CD14-positive monocyte (primary cell): ENCODE measurements around the gene SULT1C2. TPM values are rescaled to one million over a fixed set of nuclear protein-coding genes. Genes with fewer than 3 reads are reported as not detected.

Experiments used
- DNase-seq, 3 donors: peaks; one replicate each; pipeline ENCODE4 v3.0.0-alpha.2; 2011 to 2022
- H2AFZ ChIP-seq: 2 replicates; pipeline ENCODE4 v1.6.0; 2012; ENCODE audit warnings: mild to moderate bottlenecking, low read depth, low read length, inconsistent platforms; ENCODE audit not compliant: insufficient read depth, poor library complexity, severe bottlenecking
- H3K27ac ChIP-seq, 2 donors: 1 replicate in 1 of 2; 2 replicates in 1 of 2; pipeline ENCODE4 v1.5.1; 2012 to 2013; ENCODE audit warnings: low read length in 2 of 2, control low read depth in 1 of 2, inconsistent platforms in 1 of 2, low read depth in 1 of 2, mild to moderate bottlenecking in 1 of 2
- H3K27me3 ChIP-seq, 2 donors: one replicate each; pipeline versions ENCODE4 v1.6.0 to v1.6.1; 2011 to 2013; ENCODE audit warnings: low read length in 2 of 2; ENCODE audit not compliant: control insufficient read depth in 2 of 2, insufficient read depth in 2 of 2
- H3K36me3 ChIP-seq, 2 donors: replicated peaks in 1 of 2; 1 replicate in 1 of 2; 2 replicates in 1 of 2; pipeline versions ENCODE4 v1.5.1 to v1.6.1; 2012 to 2013; ENCODE audit warnings: low read length in 2 of 2, control low read depth in 1 of 2, inconsistent platforms in 1 of 2, mild to moderate bottlenecking in 1 of 2; ENCODE audit not compliant: insufficient read depth in 2 of 2, control insufficient read depth in 1 of 2
- H3K4me1 ChIP-seq, 2 donors: 1 replicate in 1 of 2; 2 replicates in 1 of 2; pipeline versions ENCODE4 v1.5.1 to v1.6.1; 2012 to 2013; ENCODE audit warnings: low read length in 2 of 2, control low read depth in 1 of 2, inconsistent platforms in 1 of 2, mild to moderate bottlenecking in 1 of 2, moderate library complexity in 1 of 2; ENCODE audit not compliant: insufficient read depth in 2 of 2, control insufficient read depth in 1 of 2
- H3K4me2 ChIP-seq: replicated peaks from 2 replicates; pipeline ENCODE3; 2012; ENCODE audit warnings: low read length, moderate library complexity, mild to moderate bottlenecking; ENCODE audit not compliant: poor library complexity, severe bottlenecking; ENCODE audit errors: extremely low read depth
- H3K4me3 ChIP-seq, 3 experiments: fragments of 200-600 bp in 1 of 3; sonication (generic) in 1 of 3; replicated peaks in 1 of 3; 1 replicate in 2 of 3; 2 replicates in 1 of 3; pipeline ENCODE4 v1.5.1; 2011 to 2013; ENCODE audit warnings: low read length in 3 of 3, mild to moderate bottlenecking in 3 of 3, control low read depth in 2 of 3, low read depth in 2 of 3, inconsistent platforms in 1 of 3, moderate library complexity in 1 of 3
- H3K79me2 ChIP-seq: 2 replicates; pipeline ENCODE4 v1.6.0; 2012; ENCODE audit warnings: mild to moderate bottlenecking, control low read depth, inconsistent platforms, low read length, moderate library complexity; ENCODE audit not compliant: insufficient read depth
- H3K9ac ChIP-seq: 2 replicates; pipeline ENCODE4 v1.6.0; 2017; ENCODE audit warnings: low read length, mild to moderate bottlenecking; ENCODE audit not compliant: insufficient read depth, poor library complexity, severe bottlenecking
- H3K9me3 ChIP-seq, 2 donors: replicated peaks in 1 of 2; 1 replicate in 1 of 2; 2 replicates in 1 of 2; pipeline versions ENCODE4 v1.5.1 to v1.6.1; 2012 to 2013; ENCODE audit warnings: low read length in 2 of 2, control low read depth in 1 of 2; ENCODE audit not compliant: control insufficient read depth in 1 of 2, insufficient read depth in 1 of 2
- H4K20me1 ChIP-seq: 2 replicates; pipeline ENCODE4 v1.6.0; 2012; ENCODE audit warnings: mild to moderate bottlenecking, low read length, control low read depth, moderate library complexity; ENCODE audit not compliant: insufficient read depth
- H3K27ac Mint-ChIP-seq, 7 donors: one replicate each; pipeline ENCODE4 v1.8.0; 2020; ENCODE audit warnings: mild to moderate bottlenecking in 7 of 7, mixed read lengths in 7 of 7, moderate library complexity in 6 of 7, inconsistent platforms in 2 of 7
- H3K27me3 Mint-ChIP-seq, 3 donors: one replicate each; pipeline ENCODE4 v1.8.0; 2021 to 2022; ENCODE audit warnings: low read depth in 3 of 3, mild to moderate bottlenecking in 3 of 3, mixed read lengths in 3 of 3, moderate library complexity in 3 of 3, inconsistent platforms in 1 of 3
- H3K36me3 Mint-ChIP-seq, 2 donors: one replicate each; pipeline ENCODE4 v1.8.0; 2020; ENCODE audit warnings: mixed read lengths in 2 of 2, inconsistent platforms in 1 of 2, mild to moderate bottlenecking in 1 of 2
- H3K4me1 Mint-ChIP-seq: one replicate; pipeline ENCODE4 v1.8.0; 2020; ENCODE audit warnings: mild to moderate bottlenecking, mixed read lengths
- H3K4me3 Mint-ChIP-seq, 2 donors: one replicate each; pipeline ENCODE4 v1.8.0; 2020; ENCODE audit warnings: mild to moderate bottlenecking in 2 of 2, mixed read lengths in 2 of 2, moderate library complexity in 1 of 2
- H3K9me3 Mint-ChIP-seq, 7 donors: one replicate each; pipeline ENCODE4 v1.8.0; 2020 to 2022; ENCODE audit warnings: mixed read lengths in 7 of 7, mild to moderate bottlenecking in 6 of 7, moderate library complexity in 6 of 7, inconsistent platforms in 2 of 7
- CTCF ChIP-seq: fragments of 200-600 bp; IDR thresholded peaks from one replicate; pipeline ENCODE4 v1.8.0; 2022; ENCODE audit warnings: antibody characterized with exemption, mild to moderate bottlenecking
- WGBS: methylation state at CpG from one replicate; pipeline ENCODE4 v1.1.5; 2013; ENCODE audit warnings: missing lambda C conversion rate; ENCODE audit not compliant: insufficient coverage; 5-methylcytosine and 5-hydroxymethylcytosine counted together
- intact Hi-C, 2 donors: fragments of 100-400 bp; cut with micrococcal nuclease; formaldehyde crosslinking; loops; one replicate each; pipeline versions ENCODE4 v1.15.0 to v1.15.1; 2023
- polyA plus RNA-seq, 3 donors: library from polyadenylated mRNA; depleted of rRNA in 1 of 3; unstranded in 2 of 3; stranded (reverse) in 1 of 3; fragments of 300-500 nt in 2 of 3; fragments of >200 nt in 1 of 3; fragmentation: Illumina TruSeq in 2 of 3; gene quantifications; 1 replicate in 2 of 3; 2 replicates in 1 of 3; pipeline ENCODE4 v1.2.3, GENCODE V29; 2012 to 2021

The SULT1C2 gene
- polyA plus RNA-seq, 3 donors: not detected

DNA sequence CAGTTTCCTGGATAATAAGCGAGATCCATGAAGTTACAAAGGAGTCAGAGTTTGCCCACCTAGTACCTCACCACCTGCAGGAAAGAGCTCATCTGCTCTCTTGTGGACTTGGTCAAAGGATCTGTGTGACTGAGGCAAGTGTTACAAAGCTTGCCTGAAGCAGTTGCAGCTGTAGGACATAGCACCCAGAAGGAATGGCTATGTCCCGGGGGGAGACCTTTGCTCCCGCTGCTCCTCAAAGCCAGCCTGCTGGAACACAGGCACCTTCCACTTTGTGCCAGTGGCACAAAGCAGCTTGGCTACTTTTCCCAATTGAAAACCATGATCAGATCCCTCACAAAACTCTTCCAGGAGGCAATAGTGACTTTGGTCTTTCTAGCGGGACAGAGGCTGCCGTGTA is 3.1 kb upstream of the SULT1C2 start:
- 100% methylated on average over 2 of the region's 5 CpGs for WGBS
- Histone ChIP-seq H3K9me3 (no peaks in the 10 kb centered on the region), H3K27me3 (no peaks in the 10 kb centered on the region), H3K36me3 (no peaks in the 10 kb centered on the region), H3K9ac (no peak overlapping the region), H3K4me3 (no peak overlapping the region), H3K4me2 (no peak overlapping the region), H4K20me1 (no peaks in the 10 kb centered on the region), H3K79me2 (no peaks in the 10 kb centered on the region), H3K4me1 (no peaks in the 10 kb centered on the region), H3K27ac (no peak overlapping the region), H2AFZ (no peak overlapping the region)
- H3K27ac Mint-ChIP-seq: peak overlapping the region in 1 of 7 donors; percentile 55
- peaks cover 0 to 5% (median 0%) of the 10 kb centered on the region in 7 donors for H3K9me3 Mint-ChIP-seq
- H3K36me3 Mint-ChIP-seq: no peaks in the 10 kb centered on the region
- H3K27me3 Mint-ChIP-seq: peaks cover 0 to 3% (median 0%) of the 10 kb centered on the region in 3 donors
- H3K4me1 Mint-ChIP-seq: peaks cover 7% of the 10 kb centered on the region
- no peak overlapping the region for H3K4me3 Mint-ChIP-seq
- DNase-seq: no peak
- no peak for TF ChIP-seq CTCF
- intact Hi-C loops: no loop called here

DNA sequence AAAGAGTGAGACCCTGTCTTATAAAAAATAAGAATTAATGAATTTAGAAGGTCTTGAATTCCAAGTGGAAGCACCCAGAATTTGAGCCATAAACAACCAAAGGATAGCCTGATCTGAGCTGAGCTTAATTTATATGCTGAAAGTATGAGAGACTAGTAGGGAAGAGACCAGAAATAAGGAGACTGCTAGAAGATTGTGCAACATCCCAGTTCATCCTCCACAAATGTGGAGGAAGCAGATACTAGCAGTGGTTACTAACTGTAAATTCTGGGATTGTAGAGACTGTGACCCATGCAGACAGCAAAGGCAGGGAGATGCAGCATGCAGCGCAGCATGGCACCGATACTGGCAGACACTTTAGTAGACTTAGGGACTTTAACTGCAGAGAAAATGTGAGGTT is 1.5 kb upstream of the SULT1C2 start:
- Histone ChIP-seq H3K27me3 (no peaks in the 10 kb centered on the region), H3K4me1 (no peaks in the 10 kb centered on the region), H4K20me1 (no peaks in the 10 kb centered on the region), H3K9ac (no peak overlapping the region), H3K79me2 (no peaks in the 10 kb centered on the region), H3K9me3 (no peaks in the 10 kb centered on the region), H3K4me3 (no peak overlapping the region), H2AFZ (no peak overlapping the region), H3K36me3 (no peaks in the 10 kb centered on the region), H3K4me2 (no peak overlapping the region), H3K27ac (no peak overlapping the region)
- no peak for TF ChIP-seq CTCF
- Mint-ChIP-seq H3K27me3 (peaks cover 0 to 3% (median 0%) of the 10 kb centered on the region in 3 donors), H3K27ac (no peak overlapping the region), H3K4me1 (peaks cover 7% of the 10 kb centered on the region), H3K36me3 (no peaks in the 10 kb centered on the region), H3K9me3 (peaks cover 0 to 5% (median 3%) of the 10 kb centered on the region in 7 donors), H3K4me3 (no peak overlapping the region)
- WGBS: 31% methylated on average over 2 of the region's 2 CpGs
- DNase-seq: no peak
- intact Hi-C loops: no loop called here
